ENCODE measurements around the gene BRD1.

GRCh38 chr22:49753276-49753890 lies 74.3 kb downstream of the BRD1 start:
- TF ChIP-seq, protein P1, sequence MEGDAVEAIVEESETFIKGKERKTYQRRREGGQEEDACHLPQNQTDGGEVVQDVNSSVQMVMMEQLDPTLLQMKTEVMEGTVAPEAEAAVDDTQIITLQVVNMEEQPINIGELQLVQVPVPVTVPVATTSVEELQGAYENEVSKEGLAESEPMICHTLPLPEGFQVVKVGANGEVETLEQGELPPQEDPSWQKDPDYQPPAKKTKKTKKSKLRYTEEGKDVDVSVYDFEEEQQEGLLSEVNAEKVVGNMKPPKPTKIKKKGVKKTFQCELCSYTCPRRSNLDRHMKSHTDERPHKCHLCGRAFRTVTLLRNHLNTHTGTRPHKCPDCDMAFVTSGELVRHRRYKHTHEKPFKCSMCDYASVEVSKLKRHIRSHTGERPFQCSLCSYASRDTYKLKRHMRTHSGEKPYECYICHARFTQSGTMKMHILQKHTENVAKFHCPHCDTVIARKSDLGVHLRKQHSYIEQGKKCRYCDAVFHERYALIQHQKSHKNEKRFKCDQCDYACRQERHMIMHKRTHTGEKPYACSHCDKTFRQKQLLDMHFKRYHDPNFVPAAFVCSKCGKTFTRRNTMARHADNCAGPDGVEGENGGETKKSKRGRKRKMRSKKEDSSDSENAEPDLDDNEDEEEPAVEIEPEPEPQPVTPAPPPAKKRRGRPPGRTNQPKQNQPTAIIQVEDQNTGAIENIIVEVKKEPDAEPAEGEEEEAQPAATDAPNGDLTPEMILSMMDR (IDR thresholded peaks at IDR 0.05) = no peak
- TF ChIP-seq POLR2AphosphoS5 (IDR thresholded peaks at IDR 0.05) (no peak), POLR2A (IDR thresholded peaks at IDR 0.05) (no peak)
